ENCODE measurements around the gene PDCD7. TPM values are rescaled to one million over a fixed set of nuclear protein-coding genes. Genes with fewer than 3 reads are reported as not detected.
"Not testable (repeated sequence)": the region's sequence is repeated elsewhere in the genome, so short reads cannot be mapped to it uniquely, and the experiment has no call there.

PDCD7 gene
- total RNA-seq, 2 experiments from 2014 or later: 38.3 to 39.4 TPM

DNA sequence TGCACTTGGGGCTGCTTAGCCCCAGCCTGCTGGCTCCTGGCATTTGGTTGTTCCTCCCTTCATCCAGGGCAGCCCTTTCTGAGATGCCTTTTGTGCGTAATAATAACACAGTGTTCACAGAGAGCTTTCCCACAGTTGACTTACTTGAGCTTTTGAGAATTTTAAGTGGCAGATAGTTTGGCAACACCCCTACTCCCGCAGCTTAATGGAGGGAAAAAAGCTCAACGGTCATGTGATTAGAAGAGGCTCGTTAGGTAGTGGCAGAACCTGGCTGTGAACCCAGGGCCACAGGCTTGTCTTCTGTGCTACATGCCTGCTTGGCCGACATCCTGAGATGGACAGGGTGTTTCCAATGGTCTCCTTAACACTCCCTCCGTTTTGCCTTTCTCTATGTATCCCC is 52.3 kb downstream of the PDCD7 start:
- CTCF ChIA-PET: no interaction called here
- POLR2A ChIA-PET: no interaction called here

DNA sequence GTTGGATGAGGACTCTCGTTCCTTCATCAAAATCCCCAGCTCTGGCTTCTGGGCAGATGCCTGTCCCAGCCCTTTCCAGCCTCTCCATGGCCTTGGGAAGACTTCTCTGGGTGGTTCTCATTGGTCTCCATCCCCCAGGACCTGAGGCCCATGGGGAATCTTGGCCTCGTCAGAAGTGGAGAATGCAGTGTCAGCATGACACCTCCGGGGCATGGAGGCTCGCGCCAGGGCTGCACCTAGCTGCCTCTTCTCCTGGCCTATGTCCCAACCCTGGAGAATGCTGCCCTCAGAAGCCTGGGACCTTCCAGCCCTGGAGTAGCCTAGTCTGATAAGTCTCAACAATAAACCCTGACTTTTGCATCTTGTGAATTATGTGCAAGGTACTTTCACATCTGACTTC is 54.0 kb downstream of the PDCD7 start:
- ChIA-PET POLR2A (no interaction called here), CTCF (interaction anchor here (1.6 kb wide), 1 partner anchor 27 kb away, joined by 5 read pairs; no protein-coding TSS in a partner anchor)

DNA sequence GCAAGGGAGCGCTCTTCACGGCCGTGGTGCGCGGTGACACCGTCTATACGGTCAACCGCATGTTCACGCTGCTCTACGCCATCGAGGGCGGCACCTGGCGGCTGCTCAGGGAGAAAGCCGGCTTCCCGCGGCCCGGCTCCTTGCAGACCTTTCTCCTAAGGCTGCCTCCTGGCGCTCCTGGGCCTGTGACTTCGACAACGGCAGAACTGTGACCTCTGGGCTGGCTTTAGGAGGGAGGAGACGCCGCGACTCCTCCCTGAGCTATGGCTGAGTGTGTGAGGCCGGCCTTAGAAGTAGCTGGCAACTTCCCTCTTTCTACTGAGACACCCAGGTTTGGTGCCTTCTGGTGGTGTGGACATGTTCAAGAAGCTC is 55.6 kb downstream of the PDCD7 start:
- POLR2A ChIA-PET: no interaction called here
- CTCF ChIA-PET: interaction anchor here (0.6 to 2.0 kb wide), 8 partner anchors 9 to 347 kb away, joined by 3 to 10 read pairs (median 3); no protein-coding TSS in a partner anchor

DNA sequence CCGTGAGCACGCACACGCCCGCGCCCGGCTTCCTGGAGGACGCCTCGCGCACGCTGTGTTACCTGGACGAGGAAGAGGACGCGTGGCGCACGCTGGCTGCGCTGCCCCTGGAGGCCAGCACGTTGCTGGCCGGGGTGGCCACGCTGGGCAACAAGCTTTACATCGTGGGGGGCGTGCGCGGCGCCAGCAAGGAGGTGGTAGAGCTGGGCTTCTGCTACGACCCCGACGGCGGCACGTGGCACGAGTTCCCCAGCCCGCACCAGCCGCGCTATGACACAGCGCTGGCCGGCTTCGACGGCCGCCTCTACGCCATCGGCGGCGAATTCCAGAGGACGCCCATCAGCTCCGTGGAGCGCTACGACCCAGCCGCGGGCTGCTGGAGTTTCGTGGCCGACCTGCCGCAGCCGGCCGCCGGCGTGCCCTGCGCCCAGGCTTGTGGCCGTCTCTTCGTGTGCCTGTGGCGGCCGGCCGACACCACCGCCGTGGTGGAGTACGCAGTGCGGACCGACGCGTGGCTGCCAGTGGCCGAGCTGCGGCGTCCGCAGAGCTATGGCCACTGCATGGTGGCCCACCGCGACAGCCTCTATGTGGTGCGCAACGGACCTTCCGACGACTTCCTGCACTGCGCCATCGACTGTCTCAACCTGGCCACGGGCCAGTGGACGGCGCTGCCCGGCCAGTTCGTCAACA is 56.2 kb downstream of the PDCD7 start:
- CTCF ChIA-PET: interaction anchor here (0.9 to 2.0 kb wide), 6 partner anchors 8 to 347 kb away, joined by 3 to 10 read pairs (median 4); no protein-coding TSS in a partner anchor
- POLR2A ChIA-PET: no interaction called here

GRCh38 chr15:65076486-65077290 is 56.9 kb downstream of the PDCD7 start, which contains the start of gene KBTBD13:
TSS of gene KBTBD13 (plus strand) at chr15:65076746. CDS start at chr15:65076816, 70 bp downstream.
- ChIA-PET POLR2A (no interaction called here), CTCF (interaction anchor here (0.6 to 1.5 kb wide), 3 partner anchors 8 to 11 kb away, joined by 3 to 6 read pairs (median 4); no protein-coding TSS in a partner anchor)

DNA sequence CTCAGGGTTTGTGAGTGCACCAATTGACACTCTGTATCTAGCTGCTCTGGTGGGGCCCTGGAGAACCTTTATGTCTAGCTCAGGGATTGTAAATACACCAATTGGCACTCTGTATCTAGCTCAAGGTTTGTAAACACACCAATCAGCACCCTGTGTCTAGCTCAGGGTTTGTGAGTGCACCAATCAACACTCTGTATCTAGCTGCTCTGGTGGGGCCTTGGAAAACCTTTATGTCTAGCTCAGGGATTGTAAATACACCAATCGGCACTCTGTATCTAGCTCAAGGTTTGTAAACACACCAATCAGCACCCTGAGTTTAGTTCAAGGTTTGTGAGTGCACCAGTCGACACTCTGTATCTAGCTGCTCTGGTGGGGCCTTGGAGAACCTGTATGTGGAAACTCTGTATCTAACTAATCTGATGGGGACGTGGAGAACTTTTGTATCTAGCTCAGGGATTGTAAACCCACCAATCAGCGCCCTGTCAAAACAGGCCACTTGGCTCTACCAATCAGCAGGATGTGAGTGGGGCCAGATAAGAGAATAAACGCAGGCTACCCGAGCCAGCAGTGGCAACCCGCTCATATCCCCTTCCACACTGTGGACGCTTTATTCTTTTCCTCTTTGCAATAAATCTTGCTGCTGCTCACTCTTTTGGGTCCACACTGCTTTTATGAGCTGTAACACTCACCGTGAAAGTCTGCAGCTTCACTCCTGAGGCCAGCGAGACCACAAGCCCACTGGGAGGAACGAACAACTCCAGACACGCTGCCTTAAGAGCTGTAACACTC is 57.8 kb downstream of the PDCD7 start:
- POLR2A ChIA-PET: not testable (repeated sequence)
- CTCF ChIA-PET: interaction anchor here (0.6 kb wide), 1 partner anchor 11 kb away, joined by 6 read pairs; no protein-coding TSS in a partner anchor

- CTCF ChIA-PET, POLR2A ChIA-PET: not testable (repeated sequence)
Measured at GRCh38 chr15:65074946-65075345, 58.7 kb downstream of the PDCD7 start.

GRCh38 chr15:65072617-65073016 is 61.0 kb downstream of the PDCD7 start:
- ChIA-PET POLR2A (no interaction called here), CTCF (no interaction called here)

DNA sequence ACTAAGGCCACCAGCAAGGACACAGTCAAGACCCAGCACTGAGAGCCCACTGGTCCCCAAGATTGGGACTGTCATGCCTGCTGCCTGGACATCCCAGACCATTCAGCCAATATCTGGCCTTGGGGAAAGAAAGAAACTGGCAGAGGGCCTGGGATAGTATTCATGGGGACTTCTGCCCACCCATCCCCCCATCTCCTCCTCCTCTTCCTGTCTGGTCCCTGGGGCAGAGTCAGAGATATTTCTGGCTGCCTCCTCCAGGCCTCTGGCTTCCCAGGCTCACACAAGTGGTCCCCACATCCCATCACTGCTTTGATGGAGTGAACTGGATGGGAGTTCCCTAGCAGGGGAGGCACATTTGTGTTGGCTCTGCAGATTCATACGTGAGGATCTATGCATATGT is 61.6 kb downstream of the PDCD7 start:
- CTCF ChIA-PET: no interaction called here

DNA sequence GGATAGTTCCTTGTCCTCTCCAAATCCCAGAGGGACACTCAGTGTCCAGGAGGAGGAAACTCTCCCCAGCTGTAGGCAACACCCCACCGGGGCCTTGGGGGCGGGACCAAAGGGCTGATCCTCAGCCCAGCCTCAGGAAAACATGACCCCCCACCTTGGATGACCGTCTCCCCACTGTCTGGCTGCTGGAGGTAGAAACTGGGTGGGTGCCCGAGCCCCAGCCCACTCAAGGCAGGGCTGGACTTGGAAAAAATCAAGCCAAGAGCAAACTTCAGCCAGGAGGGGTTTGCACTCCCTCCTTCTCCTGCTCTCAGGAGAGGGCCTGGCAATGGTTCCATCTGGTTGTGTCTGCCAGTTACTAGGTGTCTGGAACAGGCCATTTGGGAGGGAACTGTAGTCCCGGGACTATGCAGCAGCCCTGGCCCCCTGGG is 62.2 kb downstream of the PDCD7 start:
- POLR2A ChIA-PET: no interaction called here
- CTCF ChIA-PET: no interaction called here

More for the DNA sequence above, 61.6 kb downstream of the PDCD7 start:
- POLR2A ChIA-PET: no interaction called here

GRCh38 chr15:65069779-65070546 is 63.6 kb downstream of the PDCD7 start:
- CTCF ChIA-PET: interaction anchor here (0.6 kb wide), 1 partner anchor 21 kb away, joined by 3 read pairs; no protein-coding TSS in a partner anchor
- POLR2A ChIA-PET: no interaction called here

DNA sequence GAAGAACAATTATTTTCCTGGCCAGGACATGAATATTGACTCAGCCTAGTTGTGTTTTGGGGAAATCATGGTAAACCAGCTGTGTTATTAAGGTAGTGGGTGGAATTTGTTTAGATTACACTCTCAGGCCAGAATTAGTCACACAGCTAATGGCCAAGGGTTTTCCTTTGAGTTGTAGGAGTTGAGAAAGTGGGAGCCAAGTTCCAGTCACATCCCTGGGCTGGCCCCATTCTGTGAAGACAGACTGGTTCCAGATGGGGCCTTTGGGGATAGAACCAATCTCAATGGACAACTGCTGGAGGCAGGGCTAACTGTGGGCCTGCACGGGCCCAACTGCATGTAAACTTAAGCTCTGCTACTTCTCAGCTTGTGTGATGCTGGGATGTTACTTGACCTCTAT is 64.4 kb downstream of the PDCD7 start:
- ChIA-PET CTCF (interaction anchor here (0.6 to 0.9 kb wide), 2 partner anchors 8 to 21 kb away, joined by 3 read pairs; no protein-coding TSS in a partner anchor), POLR2A (no interaction called here)

DNA sequence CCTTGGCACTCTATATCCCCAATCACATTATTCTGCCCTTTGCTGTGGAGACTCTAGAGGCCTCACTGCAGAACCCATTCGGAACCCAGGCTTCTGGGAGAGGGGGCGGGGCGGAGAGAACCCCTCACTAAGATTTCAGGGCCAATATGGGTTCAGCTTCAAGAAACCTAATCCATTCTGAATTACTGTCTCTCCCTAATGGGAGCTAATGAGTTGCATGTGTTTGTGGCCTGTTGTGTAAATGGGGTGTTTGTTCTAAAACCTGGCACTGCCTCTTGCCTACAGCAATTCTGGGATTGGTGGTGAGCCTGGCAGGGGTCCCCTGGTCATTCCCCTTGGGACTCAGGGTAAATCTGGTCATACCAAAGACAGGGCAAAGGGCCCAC is 65.2 kb downstream of the PDCD7 start:
- ChIA-PET CTCF (interaction anchor here (0.9 to 1.1 kb wide), 2 partner anchors 9 to 13 kb away, joined by 3 to 5 read pairs; no protein-coding TSS in a partner anchor), POLR2A (no interaction called here)

DNA sequence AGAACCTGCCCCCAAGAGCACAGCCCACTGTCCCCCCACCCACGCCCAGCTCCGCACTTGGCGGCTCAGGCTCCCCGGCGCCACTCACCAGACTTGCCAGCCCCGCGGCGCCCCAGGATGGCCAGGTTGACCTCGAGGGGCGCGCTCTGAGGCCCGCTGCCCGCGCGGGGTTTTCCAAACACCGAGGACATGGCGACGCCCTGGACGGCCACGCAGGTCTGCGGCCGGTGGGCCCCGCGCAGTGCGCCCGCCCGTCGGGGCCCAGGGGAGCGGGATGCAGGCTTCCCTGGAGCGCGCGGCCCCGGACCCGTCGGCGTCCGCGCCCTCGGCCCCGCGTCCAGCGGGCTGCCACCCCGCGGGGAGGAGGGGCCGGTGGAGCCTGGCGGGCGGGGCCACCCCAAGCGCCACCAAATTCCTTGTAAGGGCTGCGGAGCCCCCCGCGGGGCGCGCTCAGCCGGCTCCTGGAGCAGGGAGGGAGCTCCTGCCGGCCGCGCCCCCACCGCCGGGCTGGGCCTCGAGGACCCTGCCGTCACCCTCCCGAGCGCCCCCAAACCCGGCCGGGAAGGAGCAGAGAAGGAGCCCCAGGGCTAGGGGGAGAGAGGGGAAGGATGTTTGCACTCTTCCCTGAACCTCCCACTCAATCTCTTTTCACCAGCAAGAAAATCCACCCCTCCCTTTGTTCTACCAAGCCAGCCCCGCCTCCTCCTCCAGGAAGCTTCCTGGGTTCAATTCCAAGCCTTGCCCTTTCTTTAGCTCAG is 65.8 kb downstream of the PDCD7 start, which contains the start of gene RASL12:
Gene RASL12, minus strand, starts transcription at position 347 of the 758 bp plus-strand sequence. Its CDS starts 156 bp downstream, at position 191.
- ChIA-PET POLR2A (no interaction called here), CTCF (interaction anchor here (0.5 to 1.1 kb wide), 2 partner anchors 12 to 45 kb away, joined by 3 to 5 read pairs; no protein-coding TSS in a partner anchor)
